PC-9 (cell line): ENCODE measurements around the gene SPHK2. TPM values are rescaled to one million over a fixed set of nuclear protein-coding genes. Genes with fewer than 3 reads are reported as not detected.

Experiments
- BruUV-seq: library from RNA; stranded (reverse); fragments of 400-500 nt; replicated peaks from 2 replicates; lab custom pipeline; 2021; lab: Mats Ljungman, UMichigan
- CTCF ChIA-PET: fragments of 300-600 bp; sonication (Branson Sonifier 250); formaldehyde crosslinking; loops from one replicate; lab custom pipeline; 2022; ENCODE audit warnings: antibody characterized with exemption; lab: Charles Lee
- POLR2A ChIA-PET: fragments of 300-600 bp; sonication (Branson Sonifier 250); formaldehyde crosslinking; loops from one replicate; lab custom pipeline; 2022; ENCODE audit warnings: antibody characterized with exemption; ENCODE audit not compliant: unreplicated experiment; lab: Charles Lee
- DNase-seq, 2 experiments: peaks; one replicate each; pipeline versions ENCODE4 v3.0.0 to v3.0.0-alpha.2; 2015 to 2022; ENCODE audit warnings: mixed read lengths in 1 of 2
- H2AFZ ChIP-seq: fragments of 200-600 bp; sonication (generic); 2 replicates; pipeline ENCODE4 v1.8.1; 2017; ENCODE audit warnings: antibody characterized with exemption
- H3F3A ChIP-seq: fragments of 200-600 bp; sonication (generic); 2 replicates; pipeline ENCODE4 v1.8.1; 2017; ENCODE audit warnings: antibody characterized with exemption, mild to moderate bottlenecking, low read depth; ENCODE audit not compliant: insufficient read depth
- H3K27ac ChIP-seq: fragments of 200-600 bp; sonication (generic); 2 replicates; pipeline ENCODE4 v1.6.1; 2016; ENCODE audit warnings: mixed run types
- H3K27me3 ChIP-seq: fragments of 200-600 bp; sonication (generic); 2 replicates; pipeline ENCODE4 v1.6.1; 2016; ENCODE audit warnings: low read depth, mixed run types; ENCODE audit not compliant: insufficient read depth
- H3K36me3 ChIP-seq: fragments of 200-600 bp; sonication (generic); 2 replicates; pipeline ENCODE4 v1.6.1; 2016; ENCODE audit warnings: low read depth, mixed run types
- H3K4me1 ChIP-seq: fragments of 200-600 bp; sonication (generic); replicated peaks from 2 replicates; pipeline ENCODE4 v1.6.1; 2016; ENCODE audit warnings: mixed run types; ENCODE audit not compliant: insufficient read depth
- H3K4me2 ChIP-seq: fragments of 200-600 bp; sonication (generic); 2 replicates; pipeline ENCODE4 v1.6.1; 2017; ENCODE audit warnings: mixed run types
- H3K4me3 ChIP-seq: fragments of 200-600 bp; sonication (generic); 2 replicates; pipeline ENCODE4 v1.6.1; 2016; ENCODE audit warnings: mixed run types
- H3K79me2 ChIP-seq: fragments of 200-600 bp; sonication (generic); 2 replicates; pipeline ENCODE4 v1.6.1; 2017; ENCODE audit warnings: low read depth, mixed run types
- H3K9me2 ChIP-seq: fragments of 200-600 bp; sonication (generic); 2 replicates; pipeline ENCODE4 v1.8.1; 2017; ENCODE audit warnings: mild to moderate bottlenecking; ENCODE audit not compliant: insufficient read depth
- H3K9me3 ChIP-seq: fragments of 200-600 bp; sonication (generic); 2 replicates; pipeline ENCODE4 v1.8.1; 2016; ENCODE audit warnings: low read depth; ENCODE audit not compliant: insufficient read depth
- H4K20me1 ChIP-seq: fragments of 200-600 bp; sonication (generic); 2 replicates; pipeline ENCODE4 v1.8.1; 2017; ENCODE audit not compliant: insufficient read depth
- CTCF ChIP-seq: fragments of 200-600 bp; sonication (generic); conservative IDR thresholded peaks from 2 replicates; pipeline ENCODE4 v1.6.1; 2017; ENCODE audit warnings: mixed run types, antibody characterized with exemption, mild to moderate bottlenecking, moderate library complexity
- EZH2 ChIP-seq: fragments of 200-600 bp; sonication (generic); IDR thresholded peaks from 2 replicates; pipeline ENCODE4 v1.8.0; 2017; ENCODE audit warnings: antibody characterized with exemption, low read depth
- intact Hi-C: fragments of 100-400 bp; cut with micrococcal nuclease; formaldehyde crosslinking; loops from one replicate; pipeline ENCODE4 v1.10.0; 2022; ENCODE audit not compliant: unreplicated experiment
- total RNA-seq: library from RNA; stranded (reverse); gene quantifications from 2 replicates; pipeline ENCODE4 v1.2.3, GENCODE V29; 2021

The SPHK2 gene
- total RNA-seq, 1 experiment from 2014 or later = 18.4 TPM

DNA sequence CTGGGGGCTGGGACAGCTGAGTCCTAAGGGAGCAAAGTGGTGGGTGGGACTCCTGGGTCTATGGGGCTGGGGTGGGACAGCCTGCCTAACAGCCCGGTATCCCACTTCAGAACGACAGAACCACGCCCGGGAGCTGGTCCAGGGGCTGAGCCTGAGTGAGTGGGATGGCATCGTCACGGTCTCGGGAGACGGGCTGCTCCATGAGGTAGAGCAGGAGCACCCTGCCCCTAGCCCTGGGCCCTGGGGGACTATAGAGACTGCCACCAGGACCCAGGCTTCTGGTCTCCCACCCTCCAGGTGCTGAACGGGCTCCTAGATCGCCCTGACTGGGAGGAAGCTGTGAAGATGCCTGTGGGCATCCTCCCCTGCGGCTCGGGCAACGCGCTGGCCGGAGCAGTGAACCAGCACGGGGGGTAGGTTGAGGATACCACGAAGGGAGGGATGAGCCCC lies 8.6 kb downstream of the SPHK2 start:
- TF ChIP-seq EZH2 = no peak
- TF ChIP-seq CTCF = no peak
- H3K36me3 ChIP-seq = no peaks in the 10 kb centered on the region; the same call in 1 of the 2 replicates
- ChIA-PET CTCF (no interaction called here), POLR2A (interaction anchor here (0.6 to 0.7 kb wide), 2 partner anchors 142 to 143 kb away, joined by 4 to 5 read pairs; no protein-coding TSS in a partner anchor)
- intact Hi-C loops = loop anchor here (1.0 kb wide), 1 partner anchor 9 kb away; the partner anchor contains the start of genes RPL18 and SPHK2
- BruUV-seq = no TSS peak
- no peaks in the 10 kb centered on the region for H3K9me3 ChIP-seq
- H3K79me2 ChIP-seq = no peaks in the 10 kb centered on the region; the same call in 1 of the 2 replicates
- no peak for DNase-seq
- H3K4me2 ChIP-seq = peak overlapping the region; percentile 11
- H2AFZ ChIP-seq = no peak overlapping the region
- H4K20me1 ChIP-seq = no peaks in the 10 kb centered on the region
- no peaks in the 10 kb centered on the region for H3K9me2 ChIP-seq
- H3K4me1 ChIP-seq = peaks cover 25% of the 10 kb centered on the region
- no peaks in the 10 kb centered on the region for H3K27me3 ChIP-seq
- peak overlapping the region; percentile 81 for H3K27ac ChIP-seq
- H3F3A ChIP-seq = peaks cover 70% of the 10 kb centered on the region
- H3K4me3 ChIP-seq = no peak overlapping the region

DNA sequence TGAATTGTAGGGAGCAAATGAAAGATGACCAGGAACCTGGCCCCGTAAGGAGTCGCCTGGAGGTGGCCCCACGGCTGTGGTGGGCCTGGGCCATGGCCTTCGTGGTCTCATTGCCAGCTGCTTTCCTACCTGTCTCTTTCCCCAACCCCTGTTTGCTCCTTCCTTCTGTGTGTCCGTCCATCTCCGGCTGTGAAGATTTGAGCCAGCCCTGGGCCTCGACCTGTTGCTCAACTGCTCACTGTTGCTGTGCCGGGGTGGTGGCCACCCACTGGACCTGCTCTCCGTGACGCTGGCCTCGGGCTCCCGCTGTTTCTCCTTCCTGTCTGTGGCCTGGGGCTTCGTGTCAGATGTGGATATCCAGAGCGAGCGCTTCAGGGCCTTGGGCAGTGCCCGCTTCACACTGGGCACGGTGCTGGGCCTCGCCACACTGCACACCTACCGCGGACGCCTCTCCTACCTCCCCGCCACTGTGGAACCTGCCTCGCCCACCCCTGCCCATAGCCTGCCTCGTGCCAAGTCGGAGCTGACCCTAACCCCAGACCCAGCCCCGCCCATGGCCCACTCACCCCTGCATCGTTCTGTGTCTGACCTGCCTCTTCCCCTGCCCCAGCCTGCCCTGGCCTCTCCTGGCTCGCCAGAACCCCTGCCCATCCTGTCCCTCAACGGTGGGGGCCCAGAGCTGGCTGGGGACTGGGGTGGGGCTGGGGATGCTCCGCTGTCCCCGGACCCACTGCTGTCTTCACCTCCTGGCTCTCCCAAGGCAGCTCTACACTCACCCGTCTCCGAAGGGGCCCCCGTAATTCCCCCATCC lies 9.4 kb downstream of the SPHK2 start:
- Histone ChIP-seq H3K4me1 (peaks cover 31% of the 10 kb centered on the region), H3K36me3 (no peaks in the 10 kb centered on the region; the same call in 1 of the 2 replicates), H3K9me2 (no peaks in the 10 kb centered on the region), H3K4me2 (0 out of 2 replicates have a peak overlapping the region, but pooled peaks have one; percentile 11), H3F3A (peaks cover 72% of the 10 kb centered on the region), H3K9me3 (no peaks in the 10 kb centered on the region), H3K27me3 (no peaks in the 10 kb centered on the region), H3K79me2 (no peaks in the 10 kb centered on the region; the same call in 1 of the 2 replicates), H3K27ac (peak overlapping the region; percentile 81; the same call in 1 of the 2 replicates), H4K20me1 (no peaks in the 10 kb centered on the region), H2AFZ (no peak overlapping the region), H3K4me3 (no peak overlapping the region)
- CTCF ChIA-PET = no interaction called here
- DNase-seq = no peak
- intact Hi-C loops = no loop called here
- BruUV-seq = no TSS peak
- TF ChIP-seq CTCF (no peak), EZH2 (no peak)
- POLR2A ChIA-PET = interaction anchor here (0.6 kb wide), 1 partner anchor 278 kb away, joined by 5 read pairs; no protein-coding TSS in a partner anchor

- CTCF ChIA-PET = no interaction called here
- intact Hi-C loops = no loop called here
- H3K27me3 ChIP-seq = no peaks in the 10 kb centered on the region
- BruUV-seq = no TSS peak
- no peak overlapping the region for H2AFZ ChIP-seq
- H3K4me3 ChIP-seq = no peak overlapping the region
- H3F3A ChIP-seq = peaks cover 76% of the 10 kb centered on the region
- H3K9me2 ChIP-seq = no peaks in the 10 kb centered on the region
- H3K4me2 ChIP-seq = no peak overlapping the region
- DNase-seq = no peak
- H3K79me2 ChIP-seq = no peaks in the 10 kb centered on the region; the same call in 1 of the 2 replicates
- H4K20me1 ChIP-seq = no peaks in the 10 kb centered on the region
- H3K36me3 ChIP-seq = no peaks in the 10 kb centered on the region; the same call in 1 of the 2 replicates
- no peak for TF ChIP-seq CTCF
- TF ChIP-seq EZH2 = no peak
- H3K9me3 ChIP-seq = no peaks in the 10 kb centered on the region
- POLR2A ChIA-PET = interaction anchor here (0.6 kb wide), 1 partner anchor 278 kb away, joined by 5 read pairs; no protein-coding TSS in a partner anchor
- H3K27ac ChIP-seq = no peak overlapping the region
- peaks cover 36% of the 10 kb centered on the region for H3K4me1 ChIP-seq
Observed at GRCh38 chr19:48629297-48629598, 9.9 kb downstream of the SPHK2 start.
